ENCODE results near the gene ZNF185. TPM values are rescaled to one million over a fixed set of nuclear protein-coding genes. Genes with fewer than 3 reads are reported as not detected.

ZNF185 gene
- total RNA-seq, 6 experiments from 2014 or later = 0.61 to 1.7 (median 0.83) TPM

- H3K27me3 ChIP-seq = peaks cover 0 to 7% of the 10 kb centered on the region in 2 donors
- DNase-seq (peak in 1 of 3 donors; percentile 31), ATAC-seq (no peak)
- no peaks in the 10 kb centered on the region for H3K4me1 ChIP-seq
- H3K36me3 ChIP-seq = no peaks in the 10 kb centered on the region
- TF ChIP-seq CTCF (IDR thresholded peaks at IDR 0.05) = no peak
- no peak for TF ChIP-seq POLR2A (IDR thresholded peaks at IDR 0.05)
- no peak overlapping the region for H3K27ac ChIP-seq
- intact Hi-C loops (cut with DNase I) = no loop called here
- H3K9me3 ChIP-seq = no peaks in the 10 kb centered on the region
- no CpG with 5 or more reads among the region's 9 CpGs for WGBS (ENCODE audit: insufficient coverage, low coverage, low lambda C conversion rate, missing lambda C conversion rate)
- no peak overlapping the region for H3K4me3 ChIP-seq
Observed at GRCh38 chrX:152903589-152903988, 5.7 kb downstream of the ZNF185 start.

- DNase-seq (peak in 2 of 3 donors; percentile 39 to 61), ATAC-seq (peak; percentile 59 to 77 (median 72))
- intact Hi-C loops (cut with DNase I) = no loop called here
- Histone ChIP-seq H3K27me3 (peaks cover 0 to 7% of the 10 kb centered on the region in 2 donors), H3K9me3 (no peaks in the 10 kb centered on the region), H3K27ac (no peak overlapping the region), H3K4me3 (no peak overlapping the region), H3K4me1 (no peaks in the 10 kb centered on the region), H3K36me3 (no peaks in the 10 kb centered on the region)
- TF ChIP-seq CTCF (IDR thresholded peaks at IDR 0.05) (peak; percentile 52 to 72 (median 64)), POLR2A (IDR thresholded peaks at IDR 0.05) (no peak)
- WGBS (ENCODE audit: insufficient coverage, low coverage, low lambda C conversion rate, missing lambda C conversion rate) = 33% methylated on average over 9 of the region's 20 CpGs
Observed at GRCh38 chrX:152904151-152905080, 6.5 kb downstream of the ZNF185 start.

GRCh38 chrX:152905081-152905420 lies 7.2 kb downstream of the ZNF185 start:
- no peak overlapping the region for H3K4me3 ChIP-seq
- no peaks in the 10 kb centered on the region for H3K9me3 ChIP-seq
- DNase-seq = peak in 1 of 3 donors; percentile 42
- no peak overlapping the region for H3K27ac ChIP-seq
- ATAC-seq = no peak
- intact Hi-C loops (cut with DNase I) = no loop called here
- WGBS (ENCODE audit: insufficient coverage, low coverage, low lambda C conversion rate, missing lambda C conversion rate) = 57% methylated on average over 5 of the region's 8 CpGs
- peaks cover 0 to 7% of the 10 kb centered on the region in 2 donors for H3K27me3 ChIP-seq
- H3K36me3 ChIP-seq = no peaks in the 10 kb centered on the region
- H3K4me1 ChIP-seq = no peaks in the 10 kb centered on the region
- TF ChIP-seq CTCF (IDR thresholded peaks at IDR 0.05) = no peak
- TF ChIP-seq POLR2A (IDR thresholded peaks at IDR 0.05) = no peak

- intact Hi-C loops (cut with DNase I) = no loop called here
- no peak for ATAC-seq
- Histone ChIP-seq H3K27me3 (peaks cover 0 to 7% of the 10 kb centered on the region in 2 donors), H3K9me3 (no peaks in the 10 kb centered on the region), H3K4me1 (no peaks in the 10 kb centered on the region), H3K27ac (no peak overlapping the region), H3K36me3 (no peaks in the 10 kb centered on the region), H3K4me3 (no peak overlapping the region)
- WGBS (ENCODE audit: insufficient coverage, low coverage, low lambda C conversion rate, missing lambda C conversion rate) = 64% methylated on average over 14 of the region's 17 CpGs
- no peak for DNase-seq
- TF ChIP-seq CTCF (IDR thresholded peaks at IDR 0.05) = no peak
- TF ChIP-seq POLR2A (IDR thresholded peaks at IDR 0.05) = no peak
Observed at GRCh38 chrX:152907084-152907651, 9.3 kb downstream of the ZNF185 start.
